Activated naive CD4-positive, alpha-beta T cell treated with anti-CD3 and anti-CD28 coated beads, Interleukin-2, amount 10 ng/mL, durations not matched to agents 7 days and 5 days (primary cell): ENCODE results near the gene IDH2.
"Not testable (repeated sequence)": the region's sequence is repeated elsewhere in the genome, so short reads cannot be mapped to it uniquely, and the experiment has no call there.

Experiments used
- CTCF ChIA-PET: fragments of 350-600 bp; sonication (Branson Sonifier 250); formaldehyde crosslinking; loops from one replicate; lab custom pipeline; 2021; ENCODE audit warnings: antibody characterized with exemption; lab: Charles Lee
- DNase-seq: peaks from one replicate; pipeline ENCODE4 v3.0.0-alpha.2; 2020
- H3K27ac Mint-ChIP-seq: one replicate; pipeline ENCODE4 v1.8.0; 2021; ENCODE audit warnings: mild to moderate bottlenecking, moderate library complexity, mixed read lengths
- H3K27me3 Mint-ChIP-seq: one replicate; pipeline ENCODE4 v1.8.0; 2021; ENCODE audit warnings: mild to moderate bottlenecking, mixed read lengths
- H3K36me3 Mint-ChIP-seq: one replicate; pipeline ENCODE4 v1.8.0; 2021; ENCODE audit warnings: mixed read lengths
- H3K4me1 Mint-ChIP-seq: one replicate; pipeline ENCODE4 v1.8.0; 2021; ENCODE audit warnings: mixed read lengths
- H3K4me3 Mint-ChIP-seq: one replicate; pipeline ENCODE4 v1.8.0; 2021; ENCODE audit warnings: mild to moderate bottlenecking, moderate library complexity, mixed read lengths
- H3K9me3 Mint-ChIP-seq: one replicate; pipeline ENCODE4 v1.8.0; 2021; ENCODE audit warnings: mixed read lengths

Gene IDH2

DNA sequence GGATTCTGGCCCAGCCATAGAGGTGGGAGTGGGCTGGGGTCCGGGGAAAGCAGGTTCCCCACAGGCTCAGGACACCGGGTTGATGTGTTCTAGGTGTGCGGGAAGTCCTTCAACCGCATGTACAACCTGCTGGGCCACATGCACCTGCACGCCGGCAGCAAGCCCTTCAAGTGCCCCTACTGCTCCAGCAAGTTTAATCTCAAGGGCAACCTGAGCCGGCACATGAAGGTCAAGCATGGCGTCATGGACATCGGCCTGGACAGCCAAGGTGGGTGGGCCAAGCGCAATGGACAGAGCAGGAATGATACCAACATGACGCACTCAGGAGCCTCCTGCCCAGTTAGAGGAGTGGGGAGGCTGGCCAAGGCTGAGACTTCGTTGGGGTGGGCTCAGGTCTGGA, 28.2 kb downstream of the IDH2 start:
- H3K36me3 Mint-ChIP-seq: peaks cover 29% of the 10 kb centered on the region

DNA sequence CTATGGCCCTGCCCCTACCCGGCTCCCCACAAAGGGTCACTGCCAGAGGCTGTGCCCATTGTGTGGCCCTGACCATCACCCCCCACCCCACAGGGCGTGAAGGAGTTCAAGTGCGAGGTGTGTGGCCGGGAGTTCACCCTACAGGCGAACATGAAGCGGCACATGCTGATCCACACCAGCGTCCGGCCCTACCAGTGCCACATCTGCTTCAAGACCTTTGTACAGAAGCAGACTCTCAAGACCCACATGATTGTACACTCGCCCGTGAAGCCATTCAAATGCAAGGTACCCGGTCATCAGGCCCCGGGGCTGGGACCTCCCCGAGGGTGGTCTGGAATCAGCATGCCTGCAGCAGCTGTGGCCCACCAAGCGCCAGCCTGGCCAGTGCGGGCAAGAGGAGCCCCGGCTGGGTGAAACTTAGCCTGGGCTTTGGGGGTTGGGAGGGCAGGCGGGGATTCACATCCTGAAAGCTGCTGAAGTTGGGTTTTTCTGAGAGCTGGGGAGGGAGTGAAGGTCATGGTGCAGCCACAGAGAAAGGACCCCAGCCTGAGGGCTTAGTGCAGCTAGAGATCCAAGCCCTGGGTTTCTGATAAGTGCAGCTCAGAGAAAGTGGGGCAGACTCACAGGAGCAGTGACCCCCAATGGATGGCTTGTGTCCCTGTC, 29.2 kb downstream of the IDH2 start:
- peaks cover 26% of the 10 kb centered on the region for H3K36me3 Mint-ChIP-seq
- no peak for DNase-seq
- peaks cover 8% of the 10 kb centered on the region for H3K4me1 Mint-ChIP-seq
- H3K27ac Mint-ChIP-seq: no peak overlapping the region
- H3K9me3 Mint-ChIP-seq: no peaks in the 10 kb centered on the region
- no peak overlapping the region for H3K4me3 Mint-ChIP-seq
- H3K27me3 Mint-ChIP-seq: no peaks in the 10 kb centered on the region
- CTCF ChIA-PET: interaction anchor here (1.0 to 3.5 kb wide), 2 partner anchors 174 to 175 kb away, joined by 4 to 52 read pairs; no protein-coding TSS in a partner anchor

More for the DNA sequence above, 28.2 kb downstream of the IDH2 start:
- no peak for DNase-seq
- Mint-ChIP-seq H3K27me3 (no peaks in the 10 kb centered on the region), H3K4me1 (peaks cover 8% of the 10 kb centered on the region), H3K27ac (peak overlapping the region; percentile 14), H3K4me3 (no peak overlapping the region), H3K9me3 (no peaks in the 10 kb centered on the region)
- CTCF ChIA-PET: interaction anchor here (1.0 to 4.2 kb wide), 2 partner anchors 12 to 176 kb away, joined by 4 to 18 read pairs; no protein-coding TSS in a partner anchor

DNA sequence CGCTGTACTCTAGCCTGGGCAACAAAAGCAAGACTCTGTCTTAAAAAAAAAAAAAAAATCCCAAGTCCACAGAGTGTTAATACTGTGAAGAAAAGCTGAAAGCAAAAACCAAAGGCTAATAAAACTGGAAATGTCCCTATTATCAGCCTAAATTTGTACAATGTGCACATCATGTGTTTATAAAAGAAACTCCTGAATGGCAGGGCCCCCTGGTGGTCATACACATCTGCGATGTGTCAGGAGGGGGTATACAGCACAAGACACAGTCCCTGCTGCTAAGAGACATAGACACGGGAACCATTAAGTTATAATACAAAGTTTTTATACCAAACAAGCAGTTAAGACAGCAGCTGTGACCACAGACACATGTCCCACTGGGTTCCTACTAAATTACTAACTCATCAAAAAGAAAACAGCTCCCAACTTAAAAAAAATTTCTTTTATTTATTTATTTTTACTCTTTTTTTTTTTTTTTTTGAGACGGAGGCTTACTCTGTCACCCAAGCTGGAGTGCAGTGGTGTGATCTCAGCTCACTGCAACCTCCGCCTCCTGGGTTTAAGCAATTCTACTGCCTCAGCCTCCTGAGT, 31.0 kb downstream of the IDH2 start:
- H3K4me3 Mint-ChIP-seq: no peak overlapping the region
- H3K9me3 Mint-ChIP-seq: no peaks in the 10 kb centered on the region
- H3K27me3 Mint-ChIP-seq: no peaks in the 10 kb centered on the region
- H3K27ac Mint-ChIP-seq: peak overlapping the region; percentile 49
- CTCF ChIA-PET: interaction anchor here (0.7 to 3.5 kb wide), 26 partner anchors 11 to 312 kb away, joined by 3 to 52 read pairs (median 4); no protein-coding TSS in a partner anchor
- peak; percentile 88 for DNase-seq
- H3K4me1 Mint-ChIP-seq: peaks cover 8% of the 10 kb centered on the region
- peaks cover 20% of the 10 kb centered on the region for H3K36me3 Mint-ChIP-seq

DNA sequence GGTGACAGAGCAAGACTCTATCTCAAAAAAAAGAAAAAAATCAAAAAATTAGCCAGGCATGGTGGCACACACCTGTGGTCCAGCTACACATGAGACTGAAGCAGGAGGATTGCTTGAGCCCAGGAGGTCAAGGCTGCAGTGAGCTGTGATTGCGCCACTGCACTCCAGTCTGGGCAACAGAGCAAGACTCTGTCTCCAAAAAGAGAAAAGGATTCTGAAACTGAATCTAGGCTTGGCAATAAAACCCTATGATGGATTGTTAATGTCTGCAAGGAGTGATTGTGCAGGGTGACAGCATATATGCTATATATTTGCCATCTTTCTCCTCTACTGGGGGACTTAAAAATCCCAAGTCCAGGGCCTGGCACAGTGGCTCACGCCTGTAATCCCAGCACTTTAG, 31.6 kb downstream of the IDH2 start:
- H3K27ac Mint-ChIP-seq, H3K4me3 Mint-ChIP-seq, H3K9me3 Mint-ChIP-seq, H3K27me3 Mint-ChIP-seq, H3K4me1 Mint-ChIP-seq, DNase-seq: not testable (repeated sequence)
- CTCF ChIA-PET: interaction anchor here (0.6 to 3.5 kb wide), 16 partner anchors 10 to 347 kb away, joined by 3 to 52 read pairs (median 4); no protein-coding TSS in a partner anchor
- peaks cover 16% of the 10 kb centered on the region for H3K36me3 Mint-ChIP-seq

DNA sequence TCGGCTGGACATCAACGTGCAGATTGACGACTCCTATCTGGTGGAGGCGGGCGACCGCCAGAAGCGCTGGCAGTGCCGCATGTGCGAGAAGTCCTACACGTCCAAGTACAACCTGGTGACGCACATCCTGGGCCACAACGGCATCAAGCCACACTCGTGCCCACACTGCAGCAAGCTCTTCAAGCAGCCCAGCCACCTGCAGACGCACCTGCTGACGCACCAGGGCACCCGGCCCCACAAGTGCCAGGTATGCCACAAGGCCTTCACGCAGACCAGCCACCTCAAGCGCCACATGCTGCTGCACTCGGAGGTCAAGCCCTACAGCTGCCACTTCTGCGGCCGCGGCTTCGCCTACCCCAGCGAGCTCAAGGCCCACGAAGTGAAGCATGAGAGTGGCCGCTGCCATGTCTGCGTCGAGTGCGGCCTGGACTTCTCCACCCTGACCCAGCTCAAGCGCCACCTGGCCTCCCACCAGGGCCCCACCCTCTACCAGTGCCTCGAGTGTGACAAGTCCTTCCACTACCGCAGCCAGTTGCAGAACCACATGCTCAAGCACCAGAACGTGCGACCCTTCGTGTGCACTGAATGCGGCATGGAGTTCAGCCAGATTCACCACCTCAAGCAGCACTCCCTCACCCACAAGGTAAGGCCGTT, 34.2 kb downstream of the IDH2 start:
- H3K9me3 Mint-ChIP-seq: no peaks in the 10 kb centered on the region
- H3K36me3 Mint-ChIP-seq: peaks cover 14% of the 10 kb centered on the region
- H3K4me3 Mint-ChIP-seq: no peak overlapping the region
- no peaks in the 10 kb centered on the region for H3K27me3 Mint-ChIP-seq
- peaks cover 14% of the 10 kb centered on the region for H3K4me1 Mint-ChIP-seq
- H3K27ac Mint-ChIP-seq: no peak overlapping the region
- DNase-seq: no peak
- CTCF ChIA-PET: no interaction called here

DNA sequence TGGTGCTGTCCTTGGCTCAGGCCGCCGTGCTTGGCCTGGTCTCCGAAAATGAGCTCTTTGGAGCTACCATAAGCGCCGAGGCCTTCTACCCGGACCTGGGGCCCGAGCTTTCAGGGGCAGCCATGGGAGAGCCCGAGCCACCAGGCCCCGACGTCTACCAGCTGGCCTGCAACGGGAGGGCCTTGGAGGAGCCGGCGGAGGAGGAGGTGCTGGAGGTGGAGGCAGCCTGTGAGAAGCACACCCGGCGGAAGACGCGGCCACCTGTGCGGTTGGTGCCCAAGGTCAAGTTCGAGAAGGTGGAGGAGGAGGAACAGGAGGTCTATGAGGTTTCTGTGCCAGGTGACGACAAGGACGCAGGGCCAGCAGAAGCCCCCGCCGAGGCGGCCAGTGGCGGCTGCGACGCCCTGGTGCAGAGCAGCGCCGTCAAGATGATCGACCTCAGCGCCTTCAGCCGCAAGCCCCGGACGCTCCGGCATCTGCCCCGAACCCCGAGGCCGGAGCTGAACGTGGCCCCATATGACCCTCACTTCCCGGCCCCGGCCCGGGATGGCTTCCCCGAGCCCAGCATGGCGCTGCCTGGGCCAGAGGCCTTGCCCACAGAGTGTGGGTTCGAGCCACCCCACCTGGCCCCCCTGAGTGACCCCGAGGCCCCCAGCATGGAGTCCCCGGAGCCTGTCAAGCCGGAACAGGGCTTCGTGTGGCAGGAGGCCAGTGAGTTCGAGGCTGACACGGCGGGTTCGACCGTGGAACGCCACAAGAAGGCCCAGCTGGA, 34.9 kb downstream of the IDH2 start:
- H3K9me3 Mint-ChIP-seq: no peaks in the 10 kb centered on the region
- no peak overlapping the region for H3K27ac Mint-ChIP-seq
- no peaks in the 10 kb centered on the region for H3K27me3 Mint-ChIP-seq
- CTCF ChIA-PET: no interaction called here
- peaks cover 14% of the 10 kb centered on the region for H3K36me3 Mint-ChIP-seq
- no peak for DNase-seq
- peaks cover 19% of the 10 kb centered on the region for H3K4me1 Mint-ChIP-seq
- H3K4me3 Mint-ChIP-seq: no peak overlapping the region

DNA sequence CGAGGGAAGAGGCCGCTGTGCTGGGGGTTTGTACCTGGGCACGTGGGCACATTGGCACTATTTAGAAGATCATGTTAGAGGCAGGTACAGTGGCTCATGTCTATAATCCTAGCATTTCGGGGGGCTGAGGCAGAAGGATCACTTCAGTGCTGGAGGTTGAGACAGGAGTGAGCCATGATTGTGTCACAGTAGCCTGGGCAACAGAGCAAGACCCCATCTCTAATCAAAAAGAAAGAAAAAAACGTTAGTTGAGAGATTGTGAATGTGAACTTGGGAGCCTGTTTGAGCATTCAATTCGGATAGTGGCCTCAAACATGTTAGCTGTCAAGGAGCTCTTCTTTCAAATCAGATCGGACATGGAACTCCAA, 36.6 kb downstream of the IDH2 start:
- Mint-ChIP-seq H3K36me3 (peaks cover 16% of the 10 kb centered on the region), H3K27ac (no peak overlapping the region), H3K9me3 (no peaks in the 10 kb centered on the region), H3K4me3 (no peak overlapping the region), H3K27me3 (no peaks in the 10 kb centered on the region), H3K4me1 (peaks cover 26% of the 10 kb centered on the region)
- DNase-seq: no peak
- CTCF ChIA-PET: no interaction called here

DNA sequence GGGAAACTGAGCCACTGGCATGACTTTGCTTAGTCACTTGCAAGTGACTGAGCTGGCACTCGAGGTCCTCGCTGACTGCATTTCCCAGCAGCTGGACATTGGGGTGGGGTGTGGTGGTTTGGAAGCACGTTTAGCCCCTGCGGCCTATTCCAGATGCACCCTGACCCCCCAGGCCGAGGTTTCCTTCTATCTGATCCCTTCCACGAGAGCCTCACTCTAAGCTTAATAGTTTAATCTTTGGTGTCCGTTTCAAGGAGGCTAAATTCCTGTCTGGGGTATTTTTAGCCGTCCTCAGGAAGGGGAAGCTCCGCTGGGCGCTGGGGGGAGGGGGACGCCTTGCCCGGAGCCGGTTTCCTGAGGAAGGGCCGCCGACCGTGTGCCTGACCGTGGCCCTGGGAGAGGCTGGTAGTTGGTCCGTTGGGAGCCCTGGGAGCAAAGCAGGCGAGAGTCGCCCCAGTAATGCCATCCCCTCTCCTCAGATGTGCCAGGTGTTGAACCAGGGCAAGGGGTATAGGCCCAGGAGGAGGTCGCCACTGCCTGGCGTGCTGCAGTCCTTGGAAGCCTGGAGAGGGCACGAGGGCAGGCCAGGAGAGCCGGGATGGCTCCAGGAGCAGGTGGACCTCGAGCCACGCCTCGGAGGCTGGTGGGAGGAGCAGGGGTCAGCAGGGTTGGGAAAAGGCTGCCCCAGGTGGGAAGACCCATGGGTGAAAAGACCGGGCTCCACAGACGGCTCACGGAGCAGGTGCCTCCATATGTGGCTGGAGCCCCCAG, 37.2 kb downstream of the IDH2 start:
- no peak overlapping the region for H3K4me3 Mint-ChIP-seq
- no peaks in the 10 kb centered on the region for H3K9me3 Mint-ChIP-seq
- H3K27ac Mint-ChIP-seq: no peak overlapping the region
- H3K27me3 Mint-ChIP-seq: no peaks in the 10 kb centered on the region
- CTCF ChIA-PET: no interaction called here
- peaks cover 16% of the 10 kb centered on the region for H3K36me3 Mint-ChIP-seq
- H3K4me1 Mint-ChIP-seq: peaks cover 28% of the 10 kb centered on the region
- DNase-seq: no peak

DNA sequence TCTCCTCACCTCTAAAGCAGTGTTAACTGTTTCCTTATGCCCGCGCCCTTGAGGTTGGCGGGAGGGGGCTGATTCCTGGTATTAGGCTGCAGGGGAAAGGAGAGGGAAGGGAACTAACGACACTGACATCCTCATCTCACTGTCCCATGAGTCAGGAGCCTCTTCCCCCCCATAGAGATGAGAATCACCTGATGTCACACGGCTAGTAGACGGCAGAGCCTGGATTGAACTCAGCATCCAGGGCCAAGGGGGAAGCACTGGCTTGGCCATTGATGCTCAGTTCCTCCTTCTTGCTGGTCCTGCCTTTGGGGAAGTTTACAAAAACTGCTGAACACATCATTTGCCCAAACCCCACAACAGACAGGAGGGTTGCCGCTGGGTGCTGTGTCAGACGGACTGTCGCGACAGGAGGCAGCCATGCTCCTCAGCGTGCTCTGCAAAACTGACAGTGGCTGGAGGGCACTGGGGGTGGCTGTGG, 38.5 kb downstream of the IDH2 start:
- Mint-ChIP-seq H3K36me3 (peaks cover 9% of the 10 kb centered on the region), H3K4me3 (no peak overlapping the region), H3K27me3 (no peaks in the 10 kb centered on the region), H3K9me3 (no peaks in the 10 kb centered on the region), H3K27ac (no peak overlapping the region), H3K4me1 (peaks cover 38% of the 10 kb centered on the region)
- DNase-seq: no peak
- CTCF ChIA-PET: no interaction called here

DNA sequence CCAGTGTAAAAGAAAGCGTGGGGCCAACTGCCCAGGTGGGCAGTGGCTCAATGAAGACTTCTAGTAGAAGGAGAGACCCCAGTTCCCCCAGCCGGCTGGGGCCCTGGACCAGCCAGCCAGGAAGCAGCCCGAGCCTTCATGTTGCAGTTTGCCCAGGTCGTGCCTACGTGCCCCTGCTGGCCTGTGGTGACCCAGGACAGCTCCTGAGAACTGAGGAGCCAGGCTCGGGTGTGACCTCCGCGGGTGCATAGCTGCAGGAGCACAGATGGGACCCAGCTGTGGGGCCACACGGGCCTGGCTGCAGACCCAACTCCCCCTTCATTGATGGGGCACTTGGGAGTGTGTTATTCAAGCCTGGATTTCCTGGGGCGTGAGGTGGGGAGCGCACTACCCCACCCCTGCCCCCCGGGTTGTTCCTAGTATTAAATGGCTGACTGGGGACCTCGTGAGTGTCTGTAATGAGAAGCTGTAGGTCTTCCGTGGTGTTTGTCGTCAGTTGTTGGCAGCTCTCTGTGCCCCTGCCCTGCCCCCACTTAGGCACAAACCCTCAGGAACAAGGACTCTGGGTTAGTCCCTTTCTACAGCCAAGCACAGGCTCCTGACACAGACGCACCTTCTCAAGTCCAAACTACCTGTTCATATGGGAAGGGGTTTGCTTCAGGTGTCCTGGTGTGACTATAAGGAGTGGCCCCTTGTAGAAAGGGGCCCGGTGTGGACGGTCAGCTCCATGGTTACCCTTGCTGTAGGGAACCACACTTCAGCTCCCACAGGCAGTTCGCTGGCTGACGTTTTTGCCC, 39.1 kb downstream of the IDH2 start:
- CTCF ChIA-PET: no interaction called here
- Mint-ChIP-seq H3K27me3 (no peaks in the 10 kb centered on the region), H3K36me3 (peaks cover 6% of the 10 kb centered on the region), H3K4me3 (no peak overlapping the region), H3K9me3 (no peaks in the 10 kb centered on the region), H3K4me1 (peaks cover 44% of the 10 kb centered on the region), H3K27ac (no peak overlapping the region)
- no peak for DNase-seq

DNA sequence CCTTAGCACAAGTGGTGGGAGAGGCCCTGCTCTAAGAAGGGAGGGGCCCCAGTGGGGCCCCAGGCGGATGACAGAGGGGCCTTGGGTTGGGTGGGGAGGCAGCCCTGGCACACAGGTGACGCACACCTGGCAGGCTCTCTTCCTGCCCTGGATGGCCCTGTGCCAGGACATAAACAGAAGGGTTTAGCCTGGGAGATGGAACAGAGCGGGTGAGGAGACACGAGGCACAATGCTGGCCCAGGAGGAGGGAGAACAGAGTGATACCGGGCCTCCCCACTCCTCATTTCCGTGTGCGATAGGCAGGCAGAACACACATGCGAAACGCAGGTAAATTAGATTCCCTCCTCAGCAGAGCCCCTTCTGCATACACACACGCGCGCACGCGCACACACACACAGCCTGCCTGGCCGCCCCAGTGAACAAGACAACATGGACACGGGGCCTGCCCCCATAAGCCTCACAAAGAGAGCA, 39.8 kb downstream of the IDH2 start:
- Mint-ChIP-seq H3K4me1 (peaks cover 47% of the 10 kb centered on the region), H3K9me3 (no peaks in the 10 kb centered on the region), H3K27me3 (no peaks in the 10 kb centered on the region), H3K4me3 (no peak overlapping the region), H3K36me3 (peaks cover 3% of the 10 kb centered on the region), H3K27ac (peak overlapping the region; percentile 55)
- no peak for DNase-seq
- CTCF ChIA-PET: interaction anchor here (0.6 kb wide), 1 partner anchor 628 kb away, joined by 3 read pairs; no protein-coding TSS in a partner anchor

DNA sequence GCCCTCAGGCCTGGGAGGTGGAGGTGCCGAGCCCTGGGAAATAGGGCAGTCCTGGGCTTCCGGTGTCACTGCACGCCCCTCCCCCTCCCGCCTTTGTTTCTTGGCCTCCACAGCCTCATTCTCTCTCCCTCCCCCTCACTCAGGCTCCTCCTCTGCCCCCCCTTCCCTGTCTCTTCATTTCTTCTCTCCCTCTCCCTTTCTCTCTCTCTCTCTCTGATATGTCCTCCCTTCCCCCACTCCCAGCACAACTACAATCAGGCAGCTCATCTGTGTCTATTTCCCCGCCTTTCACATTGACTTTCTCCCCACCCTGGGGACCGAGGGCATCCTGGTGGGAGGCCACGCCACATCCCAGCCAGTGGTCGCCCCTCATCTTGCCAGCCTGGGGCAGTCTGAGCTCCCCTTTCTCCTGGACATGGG, 40.2 kb downstream of the IDH2 start:
- Mint-ChIP-seq H3K27ac (no peak overlapping the region), H3K4me1 (peaks cover 49% of the 10 kb centered on the region), H3K36me3 (peaks cover 3% of the 10 kb centered on the region), H3K27me3 (no peaks in the 10 kb centered on the region), H3K4me3 (no peak overlapping the region), H3K9me3 (no peaks in the 10 kb centered on the region)
- CTCF ChIA-PET: interaction anchor here (0.6 kb wide), 1 partner anchor 628 kb away, joined by 3 read pairs; no protein-coding TSS in a partner anchor
- peak; percentile 47 for DNase-seq
